A549 (cell line): ENCODE measurements around the gene CDK14. TPM values are rescaled to one million over a fixed set of nuclear protein-coding genes. Genes with fewer than 3 reads are reported as not detected.

Source experiments
- ATAC-seq, 2 experiments: fragments of 200-7000 bp in 1 of 2; fragments of >200 bp in 1 of 2; cut with Nextera tagmentation in 1 of 2; cut with Tn5 transposase in 1 of 2; 3 replicates each; pipeline versions ENCODE4 v1.8.0 to v1.9.1; 2018 to 2020; ENCODE audit warnings: mild to moderate bottlenecking in 1 of 2, moderate library complexity in 1 of 2
- CTCF ChIA-PET: fragments of 300-600 bp; sonication (Branson Sonifier 250); formaldehyde crosslinking; extraction: SDS; loops from one replicate; lab custom pipeline; 2021; ENCODE audit warnings: antibody characterized with exemption, inconsistent platforms; lab: Yijun Ruan, JAX
- POLR2A ChIA-PET: fragments of 350-600 bp; formaldehyde crosslinking; extraction: SDS; loops from one replicate; lab custom pipeline; 2021; ENCODE audit warnings: antibody characterized with exemption, inconsistent platforms; lab: Yijun Ruan, JAX
- DNase-seq, 2 experiments: peaks; one replicate each; pipeline versions ENCODE4 v3.0.0 to v3.0.0-alpha.2; 2011 to 2016; ENCODE audit warnings: low read depth in 1 of 2, low spot score in 1 of 2
- FAIRE-seq: peaks from 2 replicates; lab custom pipeline; 2011; peaks lifted over from hg19 to GRCh38; lab: Jason Lieb, UNC
- H3K27ac ChIP-seq, 2 experiments: fragments of >200 bp; sonication (Bioruptor Twin); formaldehyde crosslinking; 3 replicates each; pipeline ENCODE4 v1.5.1; 2016 to 2017
- H3K4me1 ChIP-seq: fragments of >200 bp; sonication (Bioruptor Twin); formaldehyde crosslinking; 3 replicates; pipeline ENCODE4 v1.6.1; 2016
- H3K4me2 ChIP-seq: fragments of >200 bp; sonication (Bioruptor Twin); formaldehyde crosslinking; 3 replicates; pipeline ENCODE4 v1.6.1; 2016
- H3K4me3 ChIP-seq: fragments of >200 bp; sonication (Bioruptor Twin); formaldehyde crosslinking; 3 replicates; pipeline ENCODE4 v1.5.1; 2016
- H3K9me3 ChIP-seq: fragments of >200 bp; sonication (Bioruptor Twin); formaldehyde crosslinking; 3 replicates; pipeline ENCODE4 v1.6.1; 2016
- CBX2 ChIP-seq: fragments of 200-600 bp; sonication (generic); IDR thresholded peaks from 2 replicates; pipeline ENCODE4 v1.6.1; 2016; ENCODE audit warnings: low read depth, mild to moderate bottlenecking, borderline replicate concordance
- EHMT2 ChIP-seq: fragments of 200-600 bp; sonication (generic); IDR thresholded peaks from 2 replicates; pipeline ENCODE4 v1.6.1; 2016; ENCODE audit warnings: antibody characterized with exemption, low read depth, mild to moderate bottlenecking, moderate library complexity
- FOSB ChIP-seq: fragments of 250-450 bp; sonication (Bioruptor Pico); IDR thresholded peaks from 2 replicates; pipeline ENCODE4 v1.5.0; 2020; ENCODE audit warnings: mild to moderate bottlenecking, moderate library complexity
- FOXS1 ChIP-seq: fragments of 250-450 bp; sonication (Bioruptor Pico); IDR thresholded peaks from 2 replicates; pipeline ENCODE4 v1.5.0; 2020; ENCODE audit warnings: mild to moderate bottlenecking, moderate library complexity
- HMGXB4 ChIP-seq: fragments of 250-450 bp; sonication (Bioruptor Pico); IDR thresholded peaks from 2 replicates; pipeline ENCODE4 v1.5.0; 2021; ENCODE audit warnings: mild to moderate bottlenecking, moderate library complexity, borderline replicate concordance
- JUN ChIP-seq, 2 experiments: fragments of >200 bp; sonication (Bioruptor Twin); formaldehyde crosslinking; IDR thresholded peaks; 2 replicates in 1 of 2; 3 replicates in 1 of 2; pipeline ENCODE4 v1.6.1; 2016 to 2017
- KDM1A ChIP-seq: fragments of 200-600 bp; sonication (generic); IDR thresholded peaks from 2 replicates; pipeline ENCODE4 v1.6.1; 2016; ENCODE audit warnings: low read depth, mild to moderate bottlenecking
- KDM5A ChIP-seq: fragments of 200-600 bp; sonication (generic); IDR thresholded peaks from 2 replicates; pipeline ENCODE4 v1.6.1; 2016; ENCODE audit warnings: antibody characterized with exemption, mild to moderate bottlenecking
- MAFK ChIP-seq: fragments of 450-650 bp; IDR thresholded peaks from 2 replicates; pipeline ENCODE4 v1.6.1; 2014; ENCODE audit not compliant: partially characterized antibody
- NFE2L2 ChIP-seq: fragments of 150-350 bp; conservative IDR thresholded peaks from 2 replicates; pipeline ENCODE4 v1.6.1; 2014; ENCODE audit warnings: low read length
- NR3C1 ChIP-seq: fragments of >200 bp; sonication (Bioruptor Twin); formaldehyde crosslinking; IDR thresholded peaks from 3 replicates; pipeline ENCODE4 v1.6.1; 2017
- SMC3 ChIP-seq: fragments of >200 bp; sonication (Bioruptor Twin); formaldehyde crosslinking; IDR thresholded peaks from 3 replicates; pipeline ENCODE4 v1.6.1; 2018; ENCODE audit warnings: inconsistent platforms
- ZC3H11A ChIP-seq: fragments of 450-650 bp; IDR thresholded peaks from 2 replicates; pipeline ENCODE4 v1.6.1; 2014; ENCODE audit warnings: antibody characterized with exemption, mild to moderate bottlenecking
- ZFP36 ChIP-seq: fragments of 450-650 bp; IDR thresholded peaks from 2 replicates; pipeline ENCODE4 v1.6.1; 2014; ENCODE audit warnings: borderline replicate concordance; ENCODE audit not compliant: partially characterized antibody
- WGBS: methylation state at CpG from one replicate; pipeline ENCODE4 v1.1.6; 2017; ENCODE audit errors: missing lambda C conversion rate; 5-methylcytosine and 5-hydroxymethylcytosine counted together
- polyA plus RNA-seq, 4 experiments: library from polyadenylated mRNA; depleted of rRNA in 3 of 4; stranded (reverse); fragments of >200 nt; fragmentation: RNase III in 1 of 4; extraction: RNeasy Plus Mini Kit Qiagen cat#74134 plus additional on column Dnase treatment in 1 of 4; gene quantifications; 2 replicates in 3 of 4; 3 replicates in 1 of 4; pipeline ENCODE4 v1.2.3, GENCODE V29; 2011 to 2017
- TF ChIP-seq, protein P1 (sequence below): fragments of 250-450 bp; sonication (Bioruptor Pico); IDR thresholded peaks from 2 replicates; pipeline ENCODE4 v1.5.0; 2020; ENCODE audit warnings: low read depth, mild to moderate bottlenecking, moderate library complexity
- TF ChIP-seq, protein P2 (sequence below): fragments of 450-650 bp; IDR thresholded peaks from 2 replicates; pipeline ENCODE4 v1.6.1; 2014; ENCODE audit warnings: antibody characterized with exemption
- TF ChIP-seq, protein P3 (sequence below): fragments of 150-350 bp; IDR thresholded peaks from 2 replicates; pipeline ENCODE4 v1.6.1; 2014; ENCODE audit warnings: low read depth, mild to moderate bottlenecking, low read length
- TF ChIP-seq, protein P4 (sequence below): IDR thresholded peaks from 2 replicates; pipeline ENCODE4 v1.6.1; 2012; ENCODE audit warnings: low read depth, borderline replicate concordance

The CDK14 gene
- polyA plus RNA-seq, 2 of the 4 experiments (the other 2 are of a cell fraction): 0.21 to 0.23 TPM

DNA sequence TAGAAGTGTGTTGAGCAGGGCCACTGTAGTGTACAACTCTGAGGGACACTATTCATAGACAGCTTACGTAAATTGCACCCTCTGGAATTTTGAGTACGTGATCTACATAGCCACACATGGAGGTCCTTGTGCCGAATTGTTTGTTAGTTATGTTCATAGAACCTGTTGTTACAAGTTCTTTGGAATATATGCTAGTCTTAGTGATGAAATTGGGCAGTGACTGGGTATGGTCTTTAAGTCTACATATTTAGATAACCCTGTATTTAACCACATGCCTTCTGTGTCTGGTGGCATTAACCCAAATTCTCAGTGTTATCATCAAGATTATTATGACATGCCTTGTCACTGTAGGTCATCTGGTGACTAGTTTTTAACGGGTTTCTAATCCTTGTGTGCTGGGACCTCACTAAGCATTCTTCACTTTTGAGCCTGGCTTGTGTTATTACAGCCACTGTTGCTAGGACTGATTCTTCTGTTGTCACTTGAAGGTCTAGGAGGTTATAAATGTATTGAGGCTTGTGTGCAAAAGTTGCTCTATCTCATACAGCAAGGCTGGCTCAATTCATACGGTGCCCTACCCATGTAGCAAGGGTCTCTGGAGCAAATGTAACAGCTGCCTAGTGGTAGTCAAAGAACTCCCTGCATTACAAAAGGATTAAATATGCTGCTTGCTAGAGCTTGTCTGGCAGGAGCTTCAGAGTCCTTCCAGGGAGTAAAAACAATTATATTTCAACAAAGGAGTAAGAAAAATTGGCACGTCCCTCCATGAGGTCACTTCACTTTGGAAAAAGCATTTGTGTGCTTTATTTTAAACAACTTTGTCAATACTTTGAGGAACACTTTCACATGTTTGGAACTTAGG lies 65.4 kb downstream of the CDK14 start:
- Histone ChIP-seq H3K4me1 (no peaks in the 10 kb centered on the region), H3K27ac (no peak overlapping the region), H3K4me3 (no peak overlapping the region), H3K4me2 (no peak overlapping the region), H3K9me3 (no peaks in the 10 kb centered on the region)
- ChIA-PET POLR2A (no interaction called here), CTCF (no interaction called here)
- ATAC-seq: no peak
- WGBS: 14% methylated on average over 6 of the region's 6 CpGs
- no peak for DNase-seq
- TF ChIP-seq JUN (IDR thresholded peaks at IDR 0.05): no peak
- TF ChIP-seq, protein P1, sequence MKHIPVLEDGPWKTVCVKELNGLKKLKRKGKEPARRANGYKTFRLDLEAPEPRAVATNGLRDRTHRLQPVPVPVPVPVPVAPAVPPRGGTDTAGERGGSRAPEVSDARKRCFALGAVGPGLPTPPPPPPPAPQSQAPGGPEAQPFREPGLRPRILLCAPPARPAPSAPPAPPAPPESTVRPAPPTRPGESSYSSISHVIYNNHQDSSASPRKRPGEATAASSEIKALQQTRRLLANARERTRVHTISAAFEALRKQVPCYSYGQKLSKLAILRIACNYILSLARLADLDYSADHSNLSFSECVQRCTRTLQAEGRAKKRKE (CRISPR knock-in tag): no peak
- no peak for TF ChIP-seq NFE2L2
- TF ChIP-seq KDM1A: no peak
- no peak for TF ChIP-seq SMC3
- no peak for FAIRE-seq

GRCh38 chr7:90663176-90663575 lies 67.1 kb downstream of the CDK14 start:
- Histone ChIP-seq H3K4me1 (no peaks in the 10 kb centered on the region), H3K4me2 (no peak overlapping the region), H3K27ac (no peak overlapping the region), H3K4me3 (no peak overlapping the region), H3K9me3 (no peaks in the 10 kb centered on the region)
- POLR2A ChIA-PET: no interaction called here
- no peak for ATAC-seq
- DNase-seq: no peak
- 32% methylated on average over 3 of the region's 3 CpGs for whole genome bisulfite sequencing
- CTCF ChIA-PET: no interaction called here
- no peak for TF ChIP-seq FOSB
- no peak for TF ChIP-seq HMGXB4 (CRISPR knock-in tag)
- TF ChIP-seq, protein P2, sequence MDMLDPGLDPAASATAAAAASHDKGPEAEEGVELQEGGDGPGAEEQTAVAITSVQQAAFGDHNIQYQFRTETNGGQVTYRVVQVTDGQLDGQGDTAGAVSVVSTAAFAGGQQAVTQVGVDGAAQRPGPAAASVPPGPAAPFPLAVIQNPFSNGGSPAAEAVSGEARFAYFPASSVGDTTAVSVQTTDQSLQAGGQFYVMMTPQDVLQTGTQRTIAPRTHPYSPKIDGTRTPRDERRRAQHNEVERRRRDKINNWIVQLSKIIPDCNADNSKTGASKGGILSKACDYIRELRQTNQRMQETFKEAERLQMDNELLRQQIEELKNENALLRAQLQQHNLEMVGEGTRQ: no peak
- FAIRE-seq: no peak

DNA sequence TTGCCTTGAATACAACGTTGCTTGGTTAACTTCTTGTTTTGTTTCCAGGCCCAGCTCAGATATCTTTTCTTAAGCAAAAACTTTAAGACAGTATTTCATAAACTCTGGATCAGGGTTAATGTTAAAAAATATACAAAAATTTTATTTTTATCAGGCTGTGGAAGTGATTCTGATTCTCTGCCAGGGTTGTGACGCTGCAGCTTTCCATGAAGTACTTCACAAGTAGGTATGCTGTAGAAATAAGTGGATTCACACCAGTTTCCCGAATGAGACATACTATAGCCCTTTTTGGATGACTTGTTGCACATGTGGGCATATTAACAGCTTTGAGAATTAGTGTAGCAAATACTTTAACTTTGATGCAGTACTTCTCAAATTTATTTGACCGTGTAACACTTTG lies 70.1 kb downstream of the CDK14 start:
- TF ChIP-seq, protein P3, sequence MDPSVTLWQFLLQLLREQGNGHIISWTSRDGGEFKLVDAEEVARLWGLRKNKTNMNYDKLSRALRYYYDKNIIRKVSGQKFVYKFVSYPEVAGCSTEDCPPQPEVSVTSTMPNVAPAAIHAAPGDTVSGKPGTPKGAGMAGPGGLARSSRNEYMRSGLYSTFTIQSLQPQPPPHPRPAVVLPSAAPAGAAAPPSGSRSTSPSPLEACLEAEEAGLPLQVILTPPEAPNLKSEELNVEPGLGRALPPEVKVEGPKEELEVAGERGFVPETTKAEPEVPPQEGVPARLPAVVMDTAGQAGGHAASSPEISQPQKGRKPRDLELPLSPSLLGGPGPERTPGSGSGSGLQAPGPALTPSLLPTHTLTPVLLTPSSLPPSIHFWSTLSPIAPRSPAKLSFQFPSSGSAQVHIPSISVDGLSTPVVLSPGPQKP: no peak
- no peak for TF ChIP-seq KDM5A
- TF ChIP-seq, all 56 proteins: peak for 0
- CTCF ChIA-PET: no interaction called here

DNA sequence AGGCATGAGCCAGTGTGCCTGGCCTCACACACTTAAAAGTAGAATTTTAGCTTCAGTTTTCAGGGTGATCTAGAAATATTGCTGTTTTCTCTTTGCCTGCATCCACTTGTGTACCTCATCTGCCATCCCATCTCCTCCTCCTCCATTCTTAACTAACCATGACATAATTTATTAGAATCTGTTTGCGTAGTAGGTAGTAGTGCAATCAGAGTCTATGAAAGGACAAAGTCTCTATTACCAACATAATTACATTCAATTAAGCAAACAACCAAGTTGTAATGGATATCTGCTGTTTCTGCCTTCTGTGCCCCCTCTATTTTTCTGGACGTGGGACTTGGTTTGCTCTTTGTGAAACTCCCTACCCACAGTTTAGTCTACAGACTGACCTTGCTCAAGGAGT lies 72.9 kb downstream of the CDK14 start:
- Histone ChIP-seq H3K4me2 (no peak overlapping the region), H3K9me3 (no peaks in the 10 kb centered on the region), H3K4me3 (no peak overlapping the region), H3K27ac (no peak overlapping the region), H3K4me1 (no peaks in the 10 kb centered on the region)
- ChIA-PET POLR2A (no interaction called here), CTCF (no interaction called here)
- DNase-seq (no peak), ATAC-seq (no peak), FAIRE-seq (no peak)
- 20% methylated on average over 2 of the region's 2 CpGs for WGBS
- TF ChIP-seq KDM1A (no peak), ZFP36 (no peak), JUN (IDR thresholded peaks at IDR 0.05) (no peak), ZC3H11A (no peak), NR3C1 (no peak), MAFK (no peak), CBX2 (no peak), EHMT2 (no peak), FOXS1 (CRISPR knock-in tag) (no peak)
- TF ChIP-seq, protein P4, sequence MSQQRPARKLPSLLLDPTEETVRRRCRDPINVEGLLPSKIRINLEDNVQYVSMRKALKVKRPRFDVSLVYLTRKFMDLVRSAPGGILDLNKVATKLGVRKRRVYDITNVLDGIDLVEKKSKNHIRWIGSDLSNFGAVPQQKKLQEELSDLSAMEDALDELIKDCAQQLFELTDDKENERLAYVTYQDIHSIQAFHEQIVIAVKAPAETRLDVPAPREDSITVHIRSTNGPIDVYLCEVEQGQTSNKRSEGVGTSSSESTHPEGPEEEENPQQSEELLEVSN: no peak

More for the DNA sequence above, 70.1 kb downstream of the CDK14 start:
- WGBS: 1% methylated on average over 4 of the region's 4 CpGs
- Histone ChIP-seq H3K4me1 (no peaks in the 10 kb centered on the region), H3K4me2 (no peak overlapping the region), H3K9me3 (no peaks in the 10 kb centered on the region), H3K27ac (no peak overlapping the region), H3K4me3 (no peak overlapping the region)
- POLR2A ChIA-PET: no interaction called here
- ATAC-seq: no peak
- no peak for DNase-seq
- FAIRE-seq: no peak
